HCT116 (cell line): ENCODE data around the gene ABCB8. TPM values are rescaled to one million over a fixed set of nuclear protein-coding genes. Genes with fewer than 3 reads are reported as not detected.
A peak's percentile ranks its signal among the peaks of the same experiment; 100 is the strongest.

Source experiments
- ATAC-seq: fragments of 200-7000 bp; cut with Tn5 transposase; 2 replicates; pipeline ENCODE4 v1.9.1; 2020; ENCODE audit warnings: mild to moderate bottlenecking, moderate library complexity
- BruUV-seq: library from RNA; stranded (reverse); fragments of 400-500 nt; replicated peaks from 2 replicates; lab custom pipeline; 2021; lab: Mats Ljungman, UMichigan
- CTCF ChIA-PET: fragments of 300-600 bp; sonication (Branson Sonifier 250); formaldehyde crosslinking; loops from one replicate; lab custom pipeline; 2021; ENCODE audit warnings: antibody characterized with exemption; lab: Charles Lee
- POLR2A ChIA-PET: fragments of 300-600, 350-600 bp; sonication (Branson Sonifier 250); formaldehyde crosslinking; loops from one replicate; lab custom pipeline; 2021; ENCODE audit warnings: antibody characterized with exemption; lab: Charles Lee
- RAD21 ChIA-PET, 2 experiments: fragments of 300-600 bp; sonication (Branson Sonifier 250); formaldehyde crosslinking; loops; one replicate each; lab custom pipeline; 2023; ENCODE audit warnings: low total read pairs in 2 of 2; ENCODE audit not compliant: uncharacterized antibody in 2 of 2, unreplicated experiment in 2 of 2, low non-redundant PET in 1 of 2; lab: Charles Lee
- DNase-seq: peaks from one replicate; pipeline ENCODE4 v3.0.0-alpha.2; 2010; ENCODE audit warnings: low read depth, low spot score
- H2AFZ ChIP-seq: fragments of 200-600 bp; shearing (Covaris generic), sonication (generic); 2 replicates; pipeline ENCODE4 v1.6.1; 2017; ENCODE audit warnings: low read depth, mixed run types, mixed read lengths, antibody characterized with exemption, low read length; ENCODE audit not compliant: poor library complexity, severe bottlenecking
- H3K27ac ChIP-seq: 2 replicates; pipeline ENCODE4 v1.5.1; 2012; ENCODE audit warnings: low read depth, low read length
- H3K27me3 ChIP-seq: fragments of 200-600 bp; sonication (generic); 2 replicates; pipeline ENCODE4 v1.6.1; 2016; ENCODE audit warnings: mixed run types, low read length, mixed read lengths; ENCODE audit not compliant: insufficient read depth
- H3K36me3 ChIP-seq, 2 experiments: fragments of 200-500 bp in 1 of 2; fragments of 200-600 bp in 1 of 2; sonication (Bioruptor generic) in 1 of 2; sonication (generic) in 1 of 2; 2 replicates each; pipeline versions ENCODE4 v1.5.1 to v1.6.1; 2014 to 2016; ENCODE audit warnings: low read length in 2 of 2, inconsistent platforms in 1 of 2, mixed read lengths in 1 of 2, mixed run types in 1 of 2; ENCODE audit not compliant: insufficient read depth in 2 of 2, control insufficient read depth in 1 of 2
- H3K4me1 ChIP-seq, 2 experiments: fragments of 200-600 bp in 1 of 2; sonication (generic) in 1 of 2; 2 replicates each; pipeline versions ENCODE4 v1.5.1 to v1.6.1; 2012 to 2017; ENCODE audit warnings: low read length in 2 of 2, inconsistent platforms in 1 of 2, mild to moderate bottlenecking in 1 of 2, mixed read lengths in 1 of 2, mixed run types in 1 of 2, moderate library complexity in 1 of 2; ENCODE audit not compliant: insufficient read depth in 2 of 2, control insufficient read depth in 1 of 2
- H3K4me2 ChIP-seq: fragments of 200-600 bp; sonication (generic); 2 replicates; pipeline ENCODE4 v1.6.1; 2017; ENCODE audit warnings: mixed run types, low read length, mixed read lengths
- H3K4me3 ChIP-seq, 2 experiments: fragments of 200-600 bp in 1 of 2; sonication (generic) in 1 of 2; replicated peaks in 1 of 2; 2 replicates each; pipeline ENCODE4 v1.5.1; 2011 to 2016; ENCODE audit warnings: low read length in 2 of 2, control low read depth in 1 of 2, low read depth in 1 of 2, mild to moderate bottlenecking in 1 of 2, mixed read lengths in 1 of 2, mixed run types in 1 of 2
- H3K79me2 ChIP-seq: fragments of 200-600 bp; sonication (generic); 2 replicates; pipeline ENCODE4 v1.6.1; 2017; ENCODE audit warnings: mild to moderate bottlenecking, mixed run types, low read length, moderate library complexity, mixed read lengths; ENCODE audit not compliant: insufficient read depth
- H3K9ac ChIP-seq: fragments of 200-600 bp; sonication (generic); 2 replicates; pipeline ENCODE4 v1.6.1; 2016; ENCODE audit warnings: low read length, mixed read lengths
- H3K9me2 ChIP-seq: fragments of 200-600 bp; sonication (generic), shearing (Covaris generic); 2 replicates; pipeline ENCODE4 v1.6.1; 2017; ENCODE audit warnings: mixed run types, mild to moderate bottlenecking, moderate library complexity; ENCODE audit not compliant: insufficient read depth
- H3K9me3 ChIP-seq, 2 experiments: fragments of 200-500 bp in 1 of 2; fragments of 200-600 bp in 1 of 2; sonication (Bioruptor generic) in 1 of 2; sonication (generic) in 1 of 2; 2 replicates each; pipeline ENCODE4 v1.6.1; 2014 to 2017; ENCODE audit warnings: low read length in 2 of 2, mixed read lengths in 2 of 2, inconsistent platforms in 1 of 2, low read depth in 1 of 2, mild to moderate bottlenecking in 1 of 2, mixed run types in 1 of 2, moderate library complexity in 1 of 2; ENCODE audit not compliant: control insufficient read depth in 1 of 2, insufficient read depth in 1 of 2
- H4K20me1 ChIP-seq: fragments of 200-600 bp; sonication (generic), shearing (Covaris generic); 2 replicates; pipeline ENCODE4 v1.6.1; 2017; ENCODE audit warnings: mixed run types, mild to moderate bottlenecking, moderate library complexity; ENCODE audit not compliant: insufficient read depth
- CBX3 ChIP-seq: IDR thresholded peaks from 2 replicates; pipeline ENCODE4 v1.6.1; 2012; ENCODE audit warnings: low read depth
- CEBPB ChIP-seq: IDR thresholded peaks from 2 replicates; pipeline ENCODE4 v1.6.1; 2012; ENCODE audit warnings: low read depth
- FOSL1 ChIP-seq: IDR thresholded peaks from 2 replicates; pipeline ENCODE4 v1.6.1; 2012; ENCODE audit warnings: low read depth
- POLR2A ChIP-seq: IDR thresholded peaks from 2 replicates; pipeline ENCODE4 v1.7.0; 2011; ENCODE audit warnings: borderline replicate concordance; ENCODE audit not compliant: insufficient read depth, insufficient read length; ENCODE audit errors: extremely low read depth
- POLR2AphosphoS5 ChIP-seq: IDR thresholded peaks from 2 replicates; pipeline ENCODE4 v1.6.1; 2011; ENCODE audit warnings: mild to moderate bottlenecking, low read depth, low read length, moderate library complexity
- SIN3A ChIP-seq: IDR thresholded peaks from 2 replicates; pipeline ENCODE4 v1.6.1; 2012; ENCODE audit warnings: low read depth
- ZBTB33 ChIP-seq: IDR thresholded peaks from 2 replicates; pipeline ENCODE4 v1.6.1; 2011; ENCODE audit warnings: mild to moderate bottlenecking, low read length, moderate library complexity; ENCODE audit not compliant: insufficient replicate concordance; ENCODE audit errors: extremely low read depth
- intact Hi-C: fragments of 100-400 bp; cut with micrococcal nuclease; formaldehyde crosslinking; loops from 2 replicates; pipeline ENCODE4 v1.10.0; 2022
- total RNA-seq: library from RNA; stranded (reverse); gene quantifications from one replicate; pipeline ENCODE4 v1.2.1, GENCODE V29; 2021; ENCODE audit not compliant: unreplicated experiment

Gene ABCB8
- total RNA-seq, 1 experiment from 2014 or later: 55.2 TPM

GRCh38 chr7:151024435-151025056, 3.7 kb upstream of the ABCB8 start, which contains the start of gene ATG9B:
TSS of gene ATG9B (minus strand) at chr7:151024494. CDS start at chr7:151024423, 71 bp downstream.
- peak within 1 kb of the TSS; percentile 42 for H3K9ac ChIP-seq
- ChIA-PET POLR2A (interaction anchor here (0.9 kb wide), 1 partner anchor 16 kb away, joined by 3 read pairs; no protein-coding TSS in a partner anchor), CTCF (interaction anchor here (1.0 to 2.5 kb wide), 4 partner anchors 12 to 87 kb away, joined by 3 to 7 read pairs (median 6); no protein-coding TSS in a partner anchor), RAD21 (interaction anchor here (0.6 to 0.9 kb wide), 2 partner anchors 62 to 123 kb away, joined by 3 read pairs; no protein-coding TSS in a partner anchor)
- peaks cover 6 to 52% of the 10 kb centered on the region in 2 experiments for H3K4me1 ChIP-seq
- no TSS peak for BruUV-seq
- no peaks in the 10 kb centered on the region for H4K20me1 ChIP-seq
- H3K9me3 ChIP-seq: no peaks in the 10 kb centered on the region
- H3K9me2 ChIP-seq: no peaks in the 10 kb centered on the region
- no peak within 1 kb of the TSS for H3K27ac ChIP-seq
- H3K36me3 ChIP-seq: no peaks in the 10 kb centered on the region
- peak within 1 kb of the TSS in 1 of 2 experiments; percentile 8; a peak in 1 of 4 replicates for H3K4me3 ChIP-seq
- no peak for ATAC-seq
- intact Hi-C loops: loop anchor here (5.0 kb wide), 1 partner anchor 88 kb away; no protein-coding TSS in a partner anchor
- peak within 1 kb of the TSS; percentile 57 for H3K4me2 ChIP-seq
- 0 out of 2 replicates have a peak, but pooled peaks have one; percentile 15 for TF ChIP-seq POLR2AphosphoS5
- TF ChIP-seq CBX3: no peak
- TF ChIP-seq ZBTB33: no peak
- TF ChIP-seq POLR2A: no peak
- no peak for TF ChIP-seq CEBPB
- no peak for TF ChIP-seq FOSL1
- TF ChIP-seq SIN3A: no peak
- no peak within 1 kb of the TSS for H2AFZ ChIP-seq
- peaks cover under 1% of the 10 kb centered on the region for H3K79me2 ChIP-seq
- no peak for DNase-seq
- H3K27me3 ChIP-seq: no peaks in the 10 kb centered on the region
